NCI-H460 (cell line): ENCODE data around the gene FGFR4. TPM values are rescaled to one million over a fixed set of nuclear protein-coding genes. Genes with fewer than 3 reads are reported as not detected.
"Not testable (repeated sequence)": the region's sequence is repeated elsewhere in the genome, so short reads cannot be mapped to it uniquely, and the experiment has no call there.

ENCODE experiments used
- DNase-seq: peaks from one replicate; pipeline ENCODE4 v3.0.0-alpha.2; 2016; ENCODE audit warnings: low read depth; ENCODE audit errors: extremely low read depth
- polyA plus RNA-seq: library from polyadenylated mRNA; depleted of rRNA; stranded (reverse); fragments of >200 nt; gene quantifications from 2 replicates; pipeline ENCODE4 v1.2.3, GENCODE V29; 2014; cell fraction: nucleus; rRNA removed
- total RNA-seq: library from RNA; depleted of rRNA; stranded (reverse); fragments of >200 nt; shearing (Covaris generic); gene quantifications from 2 replicates; pipeline ENCODE4 v1.2.3, GENCODE V29; 2014; rRNA removed

The FGFR4 gene
- total RNA-seq = 2.1 and 2.4 TPM in 2 replicates
- 15.1 and 21.1 TPM in 2 replicates for polyA plus RNA-seq

- DNase-seq = peak; percentile 65
These were observed at the start of gene FGFR4 for GRCh38 chr5:177086654-177087397. Gene FGFR4, plus strand, starts transcription at chr5:177086915. Its CDS starts 2,688 bp downstream, at chr5:177089603.

GRCh38 chr5:177036921-177037320, 49.8 kb upstream of the FGFR4 start:
- DNase-seq = no peak

- no peak for DNase-seq
These were observed 45.8 kb upstream of the FGFR4 start for GRCh38 chr5:177040814-177041420.

- no peak for DNase-seq
These were observed 44.8 kb upstream of the FGFR4 start for GRCh38 chr5:177041936-177042335.

GRCh38 chr5:177043114-177043513, 43.6 kb upstream of the FGFR4 start:
- DNase-seq = no peak

GRCh38 chr5:177043958-177044357, 42.8 kb upstream of the FGFR4 start:
- no peak for DNase-seq

- DNase-seq = no peak
These were observed 42.1 kb upstream of the FGFR4 start for GRCh38 chr5:177044641-177045040.

GRCh38 chr5:177045631-177046030, 41.1 kb upstream of the FGFR4 start:
- DNase-seq = no peak

GRCh38 chr5:177048531-177048930, 38.2 kb upstream of the FGFR4 start:
- DNase-seq = not testable (repeated sequence)

- DNase-seq = no peak
These were observed 37.4 kb upstream of the FGFR4 start for GRCh38 chr5:177049285-177049684.

- DNase-seq = no peak
These were observed 22.0 kb upstream of the FGFR4 start for GRCh38 chr5:177064500-177065277.

GRCh38 chr5:177065491-177065890, 21.2 kb upstream of the FGFR4 start:
- DNase-seq = no peak

GRCh38 chr5:177066224-177066623, 20.5 kb upstream of the FGFR4 start:
- no peak for DNase-seq

GRCh38 chr5:177067503-177067902, 19.2 kb upstream of the FGFR4 start:
- DNase-seq = no peak

- DNase-seq = no peak
These were observed 16.1 kb upstream of the FGFR4 start for GRCh38 chr5:177070536-177071191.

- peak; percentile 75 for DNase-seq
These were observed 14.9 kb upstream of the FGFR4 start for GRCh38 chr5:177071666-177072385.

- DNase-seq = no peak
These were observed 9.4 kb upstream of the FGFR4 start for GRCh38 chr5:177077335-177077734.

- DNase-seq = no peak
These were observed 7.1 kb upstream of the FGFR4 start for GRCh38 chr5:177079606-177080005.

GRCh38 chr5:177080265-177080664, 6.5 kb upstream of the FGFR4 start:
- DNase-seq = no peak

- no peak for DNase-seq
These were observed 4.9 kb upstream of the FGFR4 start for GRCh38 chr5:177081859-177082258.
